Lower leg skin (tissue), 3 donors: Measurements from ENCODE around the gene KIF21B.

ENCODE experiments used
- POLR2A ChIP-seq, 2 donors: fragments of 450-650 bp; IDR thresholded peaks; one replicate each; pipeline ENCODE4 v1.6.1; 2016 to 2017; ENCODE audit warnings: antibody characterized with exemption in 2 of 2, mild to moderate bottlenecking in 1 of 2, moderate library complexity in 1 of 2
- TF ChIP-seq, protein P1 (sequence below), 3 donors: fragments of 450-650 bp; IDR thresholded peaks; one replicate each; pipeline ENCODE4 v1.5.1; 2016; ENCODE audit warnings: antibody characterized with exemption in 3 of 3, mild to moderate bottlenecking in 3 of 3, moderate library complexity in 2 of 3

DNA sequence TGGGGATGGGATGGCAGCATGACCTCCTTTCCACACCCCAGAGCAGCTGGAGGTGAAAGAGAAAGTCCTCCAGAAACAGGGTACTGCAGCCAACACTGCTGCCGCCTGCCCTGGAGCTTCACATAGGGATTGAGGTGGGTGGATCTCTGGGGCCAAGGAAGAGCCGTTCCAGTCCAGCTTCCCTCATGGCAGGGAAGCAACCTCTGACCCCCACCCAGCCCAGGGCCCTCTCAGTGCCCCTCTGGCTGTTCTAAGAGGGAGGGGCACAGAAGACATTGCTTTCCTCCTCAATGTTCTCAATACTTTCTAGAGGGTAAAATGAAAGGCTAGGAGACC, 5.7 kb downstream of the KIF21B start:
- TF ChIP-seq, protein P1, sequence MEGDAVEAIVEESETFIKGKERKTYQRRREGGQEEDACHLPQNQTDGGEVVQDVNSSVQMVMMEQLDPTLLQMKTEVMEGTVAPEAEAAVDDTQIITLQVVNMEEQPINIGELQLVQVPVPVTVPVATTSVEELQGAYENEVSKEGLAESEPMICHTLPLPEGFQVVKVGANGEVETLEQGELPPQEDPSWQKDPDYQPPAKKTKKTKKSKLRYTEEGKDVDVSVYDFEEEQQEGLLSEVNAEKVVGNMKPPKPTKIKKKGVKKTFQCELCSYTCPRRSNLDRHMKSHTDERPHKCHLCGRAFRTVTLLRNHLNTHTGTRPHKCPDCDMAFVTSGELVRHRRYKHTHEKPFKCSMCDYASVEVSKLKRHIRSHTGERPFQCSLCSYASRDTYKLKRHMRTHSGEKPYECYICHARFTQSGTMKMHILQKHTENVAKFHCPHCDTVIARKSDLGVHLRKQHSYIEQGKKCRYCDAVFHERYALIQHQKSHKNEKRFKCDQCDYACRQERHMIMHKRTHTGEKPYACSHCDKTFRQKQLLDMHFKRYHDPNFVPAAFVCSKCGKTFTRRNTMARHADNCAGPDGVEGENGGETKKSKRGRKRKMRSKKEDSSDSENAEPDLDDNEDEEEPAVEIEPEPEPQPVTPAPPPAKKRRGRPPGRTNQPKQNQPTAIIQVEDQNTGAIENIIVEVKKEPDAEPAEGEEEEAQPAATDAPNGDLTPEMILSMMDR (IDR thresholded peaks at IDR 0.05): no peak
- no peak for TF ChIP-seq POLR2A (IDR thresholded peaks at IDR 0.05)
